H1 (cell line): ENCODE results near the gene TXLNB. TPM values are rescaled to one million over a fixed set of nuclear protein-coding genes. Genes with fewer than 3 reads are reported as not detected.

Source experiments
- CTCF ChIA-PET: fragments of 300-600 bp; sonication (Branson Sonifier 250); formaldehyde crosslinking; loops from one replicate; lab custom pipeline; 2021; ENCODE audit not compliant: partially characterized antibody; lab: Charles Lee
- POLR2A ChIA-PET: fragments of 300-600 bp; sonication (Branson Sonifier 250); formaldehyde crosslinking; loops from one replicate; lab custom pipeline; 2021; ENCODE audit warnings: inconsistent platforms; ENCODE audit not compliant: partially characterized antibody; lab: Charles Lee
- DNase-seq, 2 experiments: peaks; one replicate each; pipeline versions ENCODE4 v3.0.0 to v3.0.0-alpha.2; 2010 to 2022; ENCODE audit warnings: low spot score in 2 of 2, low read depth in 1 of 2, mixed read lengths in 1 of 2
- FAIRE-seq: peaks from 2 replicates; lab custom pipeline; 2011; peaks lifted over from hg19 to GRCh38; lab: Jason Lieb, UNC
- H2AFZ ChIP-seq: 2 replicates; pipeline ENCODE4 v1.8.1; 2012; ENCODE audit warnings: low read length, inconsistent platforms
- H2AK5ac ChIP-seq: 2 replicates; pipeline ENCODE4 v1.6.1; 2013; ENCODE audit warnings: low read depth, low read length
- H2BK120ac ChIP-seq: replicated peaks from 2 replicates; pipeline ENCODE3; 2013; ENCODE audit warnings: low read depth, low read length, inconsistent platforms
- H2BK12ac ChIP-seq: 2 replicates; pipeline ENCODE4 v1.6.1; 2013; ENCODE audit warnings: low read depth, low read length
- H2BK15ac ChIP-seq: 2 replicates; pipeline ENCODE4 v1.6.1; 2013; ENCODE audit warnings: low read length
- H2BK20ac ChIP-seq: 2 replicates; pipeline ENCODE4 v1.6.1; 2013; ENCODE audit warnings: low read length
- H2BK5ac ChIP-seq: 2 replicates; pipeline ENCODE4 v1.6.1; 2013; ENCODE audit warnings: low read depth, low read length
- H3K14ac ChIP-seq: 2 replicates; pipeline ENCODE4 v1.6.1; 2013; ENCODE audit warnings: inconsistent platforms; ENCODE audit not compliant: insufficient read length
- H3K18ac ChIP-seq: 2 replicates; pipeline ENCODE4 v1.6.1; 2013; ENCODE audit warnings: low read length; ENCODE audit errors: extremely low read depth
- H3K23ac ChIP-seq: 2 replicates; pipeline ENCODE4 v1.6.1; 2013; ENCODE audit warnings: inconsistent platforms; ENCODE audit not compliant: insufficient read length
- H3K23me2 ChIP-seq: 2 replicates; pipeline ENCODE4 v1.6.1; 2013; ENCODE audit warnings: low read depth, low read length
- H3K27ac ChIP-seq: 2 replicates; pipeline ENCODE4 v1.6.1; 2011; ENCODE audit warnings: low read depth, low read length, inconsistent platforms
- H3K27me3 ChIP-seq, 4 experiments: replicated peaks in 1 of 4; 1 replicate in 1 of 4; 2 replicates in 3 of 4; pipeline versions ENCODE4 v1.6.1 to v1.8.1; 2011 to 2013; ENCODE audit warnings: low read length in 3 of 4, mild to moderate bottlenecking in 3 of 4, inconsistent platforms in 2 of 4, mixed read lengths in 2 of 4, moderate library complexity in 1 of 4; ENCODE audit not compliant: control insufficient read depth in 3 of 4, insufficient read depth in 3 of 4; ENCODE audit errors: extremely low read depth in 1 of 4
- H3K36me3 ChIP-seq, 4 experiments: 2 replicates each; pipeline versions ENCODE4 v1.6.1 to v1.8.1; 2011 to 2013; ENCODE audit warnings: mild to moderate bottlenecking in 4 of 4, low read length in 3 of 4, moderate library complexity in 2 of 4, control low read depth in 1 of 4, inconsistent platforms in 1 of 4; ENCODE audit not compliant: insufficient read depth in 4 of 4, control insufficient read depth in 2 of 4
- H3K4ac ChIP-seq: replicated peaks from 2 replicates; pipeline ENCODE3; 2013; ENCODE audit warnings: low read length, low read depth, mixed read lengths, inconsistent platforms; ENCODE audit not compliant: insufficient read length
- H3K4me1 ChIP-seq, 4 experiments: replicated peaks in 1 of 4; 1 replicate in 1 of 4; 2 replicates in 3 of 4; pipeline versions ENCODE4 v1.6.1 to v1.8.1; 2011 to 2013; ENCODE audit warnings: low read length in 3 of 4, inconsistent platforms in 2 of 4, mixed read lengths in 1 of 4; ENCODE audit not compliant: insufficient read depth in 4 of 4, control insufficient read depth in 3 of 4
- H3K4me2 ChIP-seq, 2 experiments: 2 replicates each; pipeline versions ENCODE4 v1.6.1 to v1.8.1; 2011 to 2013; ENCODE audit warnings: low read depth in 2 of 2, low read length in 2 of 2, control low read depth in 1 of 2, inconsistent platforms in 1 of 2, mild to moderate bottlenecking in 1 of 2; ENCODE audit not compliant: insufficient read depth in 1 of 2
- H3K4me3 ChIP-seq, 4 experiments: fragments of 200-600, 300-600 bp in 1 of 4; sonication (generic), shearing (Covaris generic), sonication (Bioruptor Twin) in 1 of 4; 2 replicates each; pipeline versions ENCODE4 v1.5.1 to v1.8.1; 2011 to 2016; ENCODE audit warnings: low read length in 4 of 4, low read depth in 3 of 4, control low read depth in 2 of 4, inconsistent platforms in 2 of 4, mild to moderate bottlenecking in 2 of 4, mixed read lengths in 1 of 4, moderate library complexity in 1 of 4; ENCODE audit not compliant: insufficient read depth in 2 of 4; ENCODE audit errors: extremely low read depth in 1 of 4
- H3K56ac ChIP-seq: replicated peaks from 2 replicates; pipeline ENCODE3; 2013; ENCODE audit warnings: low read depth, mild to moderate bottlenecking, mixed read lengths, low read length, inconsistent platforms; ENCODE audit not compliant: insufficient read length
- H3K79me1 ChIP-seq: 2 replicates; pipeline ENCODE4 v1.6.1; 2013; ENCODE audit warnings: low read depth, low read length, control low read depth
- H3K79me2 ChIP-seq, 2 experiments: 2 replicates each; pipeline versions ENCODE4 v1.6.1 to v1.8.1; 2012 to 2013; ENCODE audit warnings: low read length in 2 of 2, mild to moderate bottlenecking in 2 of 2, inconsistent platforms in 1 of 2; ENCODE audit not compliant: insufficient read depth in 2 of 2, control insufficient read depth in 1 of 2
- H3K9ac ChIP-seq, 4 experiments: replicated peaks in 1 of 4; 1 replicate in 1 of 4; 2 replicates in 3 of 4; pipeline versions ENCODE4 v1.6.1 to v1.8.1; 2011 to 2013; ENCODE audit warnings: low read depth in 3 of 4, low read length in 3 of 4, control low read depth in 2 of 4, mild to moderate bottlenecking in 2 of 4, moderate library complexity in 2 of 4, inconsistent platforms in 1 of 4; ENCODE audit errors: extremely low read depth in 1 of 4
- H3K9me3 ChIP-seq, 2 experiments: 2 replicates each; pipeline versions ENCODE4 v1.6.1 to v1.8.1; 2012 to 2013; ENCODE audit warnings: mild to moderate bottlenecking in 2 of 2, moderate library complexity in 2 of 2, control low read depth in 1 of 2, inconsistent platforms in 1 of 2, low read depth in 1 of 2, low read length in 1 of 2, mixed read lengths in 1 of 2; ENCODE audit not compliant: insufficient read depth in 2 of 2
- H4K20me1 ChIP-seq, 2 experiments: replicated peaks in 1 of 2; 2 replicates each; pipeline versions ENCODE3 to v1.8.1; 2011 to 2013; ENCODE audit warnings: inconsistent platforms in 2 of 2, low read length in 2 of 2, mild to moderate bottlenecking in 1 of 2; ENCODE audit not compliant: insufficient read depth in 2 of 2, control insufficient read depth in 1 of 2
- H4K5ac ChIP-seq: 2 replicates; pipeline ENCODE4 v1.6.1; 2013; ENCODE audit warnings: low read length, low read depth, mixed read lengths, inconsistent platforms; ENCODE audit not compliant: insufficient read length
- H4K8ac ChIP-seq: 2 replicates; pipeline ENCODE4 v1.8.0; 2013; ENCODE audit warnings: mild to moderate bottlenecking, moderate library complexity, low read length, inconsistent platforms; ENCODE audit not compliant: insufficient read depth; ENCODE audit errors: extremely low read depth
- H4K91ac ChIP-seq: replicated peaks from 2 replicates; pipeline ENCODE3; 2013; ENCODE audit warnings: low read length, mixed read lengths, inconsistent platforms; ENCODE audit not compliant: insufficient read length
- BCL11A ChIP-seq, 2 experiments: IDR thresholded peaks; one replicate each; pipeline ENCODE4 v1.6.1; 2011; ENCODE audit warnings: low read depth in 2 of 2, low read length in 2 of 2, mild to moderate bottlenecking in 2 of 2
- CEBPB ChIP-seq: IDR thresholded peaks from 2 replicates; pipeline ENCODE4 v1.6.1; 2012; ENCODE audit warnings: low read depth, low read length
- CHD2 ChIP-seq: IDR thresholded peaks from 2 replicates; pipeline ENCODE4 v1.6.1; 2012; ENCODE audit warnings: low read length, improper control_type of control experiment
- CREB1 ChIP-seq: IDR thresholded peaks from 2 replicates; pipeline ENCODE4 v1.6.1; 2012; ENCODE audit warnings: inconsistent platforms
- JUND ChIP-seq: IDR thresholded peaks from 2 replicates; pipeline ENCODE4 v1.6.1; 2011; ENCODE audit warnings: mild to moderate bottlenecking, improper control_type of control experiment, low read length
- KDM1A ChIP-seq: fragments of 200-600, 300-600 bp; sonication (generic); IDR thresholded peaks from 2 replicates; pipeline ENCODE4 v1.7.1; 2016; ENCODE audit warnings: mild to moderate bottlenecking, low read length, borderline replicate concordance
- NRF1 ChIP-seq: IDR thresholded peaks from 2 replicates; pipeline ENCODE4 v1.6.1; 2011; ENCODE audit warnings: mild to moderate bottlenecking, low read depth, low read length, improper control_type of control experiment
- POLR2AphosphoS5 ChIP-seq: IDR thresholded peaks from 2 replicates; pipeline ENCODE4 v1.6.1; 2011; ENCODE audit warnings: low read depth, low read length
- RNF2 ChIP-seq: fragments of 200-900, 300-1000 bp; sonication (generic); IDR thresholded peaks from 2 replicates; pipeline ENCODE4 v1.7.1; 2016; ENCODE audit warnings: borderline replicate concordance, low read depth, mild to moderate bottlenecking, antibody characterized with exemption, low read length; ENCODE audit not compliant: poor library complexity, severe bottlenecking; ENCODE audit errors: missing control alignments
- RXRA ChIP-seq: IDR thresholded peaks from 2 replicates; pipeline ENCODE4 v1.6.1; 2011; ENCODE audit warnings: low read depth, mild to moderate bottlenecking, low read length, moderate library complexity; ENCODE audit not compliant: insufficient read depth
- TBP ChIP-seq: IDR thresholded peaks from 2 replicates; pipeline ENCODE4 v1.6.1; 2011; ENCODE audit warnings: low read depth, low read length, improper control_type of control experiment
- WGBS, 2 experiments: shearing (Covaris generic) in 1 of 2; methylation state at CpG; one replicate each; pipeline versions ENCODE4 v1.1.6 to v1.1.7; 2013 to 2015; ENCODE audit warnings: low lambda C conversion rate in 2 of 2, mixed read lengths in 2 of 2, inconsistent platforms in 1 of 2, low coverage in 1 of 2, missing lambda C conversion rate in 1 of 2; ENCODE audit not compliant: insufficient replicate concordance in 2 of 2, insufficient coverage in 1 of 2, insufficient read length in 1 of 2; ENCODE audit errors: extremely low coverage in 1 of 2, missing lambda C conversion rate in 1 of 2; 5-methylcytosine and 5-hydroxymethylcytosine counted together
- polyA plus RNA-seq, 7 experiments: library from polyadenylated mRNA; depleted of rRNA in 3 of 7; stranded (reverse) in 5 of 7; unstranded in 2 of 7; fragments of >200 nt in 5 of 7; fragments of 200-250 nt in 2 of 7; gene quantifications; 1 replicate in 5 of 7; 2 replicates in 1 of 7; 4 replicates in 1 of 7; pipeline versions ENCODE4 v1.2.1 to v1.2.3, GENCODE V29; 2011 to 2013; ENCODE audit warnings: missing spikeins in 2 of 7, mixed read lengths in 2 of 7
- total RNA-seq: library from RNA; stranded (reverse); fragmentation: NEBNext Ultra II Directional; extraction: Animal tissue kit (Norgen Biotek cat#: 25700); gene quantifications from 2 replicates; pipeline ENCODE4 v1.2.1, GENCODE V29; 2021
- TF ChIP-seq, protein P1 (sequence below): IDR thresholded peaks from 2 replicates; pipeline ENCODE4 v1.6.1; 2011; ENCODE audit warnings: low read length, improper control_type of control experiment

TXLNB gene
- total and polyA plus RNA-seq, 2 of the 8 experiments (the other 6 are each of a cell fraction or from before 2014, with no cell fraction given) = 0.05 to 0.17 TPM

DNA sequence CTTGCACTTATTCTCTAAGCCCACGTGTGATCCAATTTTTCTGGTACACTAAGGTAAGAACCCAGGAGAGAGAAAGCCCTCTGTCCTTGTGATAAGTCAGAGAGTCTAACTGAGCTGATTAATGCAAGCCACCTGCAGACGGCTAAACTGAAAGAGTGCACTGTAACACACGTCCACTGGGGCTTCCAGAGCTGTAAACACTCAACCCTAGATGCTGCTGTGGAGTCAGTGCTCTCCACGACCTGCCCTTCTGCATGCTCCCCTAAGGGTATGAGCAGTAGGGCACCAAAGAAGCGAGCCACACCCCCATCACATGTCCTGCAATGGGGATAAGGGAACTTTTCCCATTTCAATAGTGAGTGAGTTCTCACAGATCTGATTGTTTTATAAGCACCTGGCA is 55.7 kb downstream of the TXLNB start:
- Histone ChIP-seq H3K79me2 (no peaks in the 10 kb centered on the region), H3K79me1 (no peaks in the 10 kb centered on the region), H3K36me3 (peaks cover 0 to 3% (median 0%) of the 10 kb centered on the region in 4 experiments; a peak in 1 of 8 replicates), H2BK120ac (no peak overlapping the region), H2BK5ac (no peak overlapping the region), H2AFZ (no peak overlapping the region), H2BK15ac (no peak overlapping the region), H3K4me1 (no peaks in the 10 kb centered on the region), H4K91ac (no peak overlapping the region), H3K27me3 (no peaks in the 10 kb centered on the region), H3K27ac (no peak overlapping the region), H3K9ac (no peak overlapping the region), H3K14ac (no peak overlapping the region), H3K4ac (no peak overlapping the region), H2BK12ac (no peak overlapping the region), H3K9me3 (peaks cover 13 to 17% of the 10 kb centered on the region in 2 experiments; a peak in 3 of 4 replicates), H4K20me1 (no peaks in the 10 kb centered on the region), H3K23ac (no peak overlapping the region), H3K4me3 (no peak overlapping the region), H2BK20ac (no peak overlapping the region)
- POLR2A ChIA-PET = no interaction called here
- 86% methylated on average over 5 of the region's 5 CpGs; no CpG with 5 or more reads in 1 of the 2 experiments for WGBS, 2 experiments
- FAIRE-seq = no peak
- TF ChIP-seq, protein P1, sequence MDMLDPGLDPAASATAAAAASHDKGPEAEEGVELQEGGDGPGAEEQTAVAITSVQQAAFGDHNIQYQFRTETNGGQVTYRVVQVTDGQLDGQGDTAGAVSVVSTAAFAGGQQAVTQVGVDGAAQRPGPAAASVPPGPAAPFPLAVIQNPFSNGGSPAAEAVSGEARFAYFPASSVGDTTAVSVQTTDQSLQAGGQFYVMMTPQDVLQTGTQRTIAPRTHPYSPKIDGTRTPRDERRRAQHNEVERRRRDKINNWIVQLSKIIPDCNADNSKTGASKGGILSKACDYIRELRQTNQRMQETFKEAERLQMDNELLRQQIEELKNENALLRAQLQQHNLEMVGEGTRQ = no peak
- TF ChIP-seq RNF2 = no peak
- TF ChIP-seq NRF1 = no peak
- no peak for TF ChIP-seq CREB1
- no peak for TF ChIP-seq JUND
- no peak for TF ChIP-seq KDM1A
- no peak for TF ChIP-seq TBP
- no peak for TF ChIP-seq CEBPB
- no peak for TF ChIP-seq POLR2AphosphoS5
- TF ChIP-seq BCL11A (IDR thresholded peaks at IDR 0.05; ENCODE audit: low read depth in 2 of 2, low read length in 2 of 2) = no peak
- no peak for TF ChIP-seq RXRA
- no peak for TF ChIP-seq CHD2
- TF ChIP-seq, all 59 proteins: peak for 0
- H3K23me2 ChIP-seq = no peaks in the 10 kb centered on the region
- DNase-seq = no peak
- H4K5ac ChIP-seq = no peak overlapping the region
- no peak overlapping the region for H2AK5ac ChIP-seq
- CTCF ChIA-PET = interaction anchor here (0.7 to 1.2 kb wide), 2 partner anchors 14 to 19 kb away, joined by 3 to 5 read pairs; no protein-coding TSS in a partner anchor
- H3K4me2 ChIP-seq = no peak overlapping the region
- H3K56ac ChIP-seq = no peak overlapping the region
- H3K18ac ChIP-seq = no peak overlapping the region
- H4K8ac ChIP-seq = no peak overlapping the region
